DMS153 (cell line): Measurements from ENCODE around the gene BIVM.

ENCODE experiments used
- DNase-seq: peaks from one replicate; lab custom pipeline; 2025; lab: John Stamatoyannopoulos, UW

The BIVM gene

DNA sequence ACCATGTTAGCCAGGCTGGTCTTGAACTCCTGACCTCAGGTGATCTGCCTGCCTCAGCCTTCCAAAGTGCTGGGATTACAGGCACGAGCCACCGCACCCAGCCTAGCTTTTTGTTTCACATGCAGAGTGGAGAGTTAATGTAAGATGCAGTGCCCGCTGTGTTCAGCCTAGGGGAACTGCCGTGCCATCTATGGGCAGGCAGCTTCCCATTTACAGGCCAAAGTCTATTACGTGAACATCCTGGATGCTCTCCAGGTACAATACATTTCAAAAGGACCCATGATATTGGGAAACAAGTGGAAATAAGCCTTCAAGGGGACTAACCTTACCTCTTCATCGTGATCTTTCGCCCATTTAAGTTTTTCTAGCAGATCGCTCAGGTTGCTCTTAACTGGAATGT is 10.2 kb upstream of the BIVM start:
- no peak for DNase-seq

DNA sequence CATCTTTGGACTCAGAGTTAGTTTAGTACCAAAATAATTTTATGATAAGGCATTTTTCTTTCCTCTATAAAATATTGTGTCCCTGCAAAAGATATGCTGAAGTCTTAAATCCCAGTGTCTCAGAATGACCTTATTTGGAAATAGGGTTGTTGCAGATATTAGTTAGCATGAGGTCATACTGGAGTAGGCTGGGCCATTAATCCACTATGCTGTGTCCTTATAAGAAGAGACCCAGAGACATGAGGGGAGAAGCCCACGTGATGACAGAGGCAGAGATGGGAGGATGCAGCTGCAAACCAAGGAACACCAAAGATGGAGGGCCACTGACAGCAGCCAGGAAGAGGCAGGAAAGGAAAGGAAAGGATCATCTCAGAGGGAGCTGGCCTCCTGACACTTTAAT is 6.5 kb upstream of the BIVM start:
- DNase-seq, result no peak

DNA sequence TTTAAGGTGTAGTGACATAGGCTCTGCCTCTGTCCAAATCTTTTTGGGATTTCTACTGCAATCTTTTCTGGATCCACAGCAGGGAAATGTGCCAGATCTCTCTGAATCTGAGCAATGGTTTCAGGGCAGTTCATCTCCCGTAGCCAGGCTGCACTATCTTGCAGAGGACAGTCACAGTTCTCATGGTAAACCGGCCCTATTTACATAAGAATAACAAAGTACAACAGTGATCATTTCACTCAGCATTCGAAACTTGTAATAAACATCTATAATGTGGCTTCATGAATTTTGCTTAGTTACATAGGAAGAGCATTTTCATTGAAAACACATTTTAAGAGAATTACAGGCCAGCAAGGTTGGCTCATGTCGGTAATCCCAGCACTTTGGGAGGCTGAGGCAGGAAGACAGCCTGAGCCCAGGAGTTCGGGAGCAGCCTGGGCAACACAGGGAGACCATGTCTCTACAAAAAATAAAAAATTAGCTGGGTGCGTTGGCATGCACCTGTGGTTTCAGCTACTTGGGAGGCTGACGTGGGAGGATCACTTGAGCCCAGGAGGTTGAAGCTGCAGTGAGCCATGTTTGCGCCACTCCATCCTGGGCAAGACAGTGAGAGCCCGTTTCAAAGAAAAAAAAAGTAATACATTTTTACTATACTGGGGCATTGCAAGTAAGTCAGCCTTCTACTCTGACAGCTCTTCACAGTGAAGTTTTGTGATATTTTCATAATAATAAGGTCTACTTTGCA is 5.1 kb upstream of the BIVM start:
- DNase-seq, result no peak

DNA sequence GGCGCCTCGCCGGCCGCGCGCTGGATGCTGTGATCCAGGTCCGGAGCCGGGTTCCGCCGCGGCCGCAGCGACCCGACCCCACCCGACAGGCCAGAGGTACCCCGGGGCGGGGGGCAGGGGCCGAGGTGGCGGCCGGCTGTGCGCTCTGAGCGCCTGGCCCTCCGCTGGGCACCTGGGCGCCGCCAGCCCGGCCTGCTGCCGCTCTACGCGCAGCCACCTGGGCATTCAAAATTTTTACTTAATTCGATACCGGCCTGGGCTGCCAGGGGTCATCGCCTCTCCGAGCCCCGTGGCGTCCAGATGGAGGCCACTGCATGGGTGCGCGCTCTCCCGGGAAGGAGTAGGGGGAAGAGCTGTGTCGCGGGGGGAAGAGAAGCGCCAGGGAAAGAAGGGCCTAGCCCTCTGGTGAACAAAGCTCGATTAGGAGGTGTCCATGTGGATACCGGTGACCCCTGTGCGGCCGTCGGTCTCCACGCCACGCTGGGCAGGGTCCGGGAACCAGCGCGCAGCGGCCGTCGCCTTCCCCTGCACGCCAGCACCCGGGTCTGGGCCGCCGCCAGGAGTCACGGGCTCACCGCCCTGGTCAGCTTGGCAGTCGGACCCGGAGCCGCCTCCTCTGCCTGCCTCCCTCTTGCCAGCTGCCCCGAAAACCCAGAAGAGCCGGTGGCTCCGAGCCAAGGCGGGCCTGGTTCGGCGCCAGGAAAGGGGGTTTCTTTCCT is 666 bp downstream of the BIVM start:
- DNase-seq, result no peak

DNA sequence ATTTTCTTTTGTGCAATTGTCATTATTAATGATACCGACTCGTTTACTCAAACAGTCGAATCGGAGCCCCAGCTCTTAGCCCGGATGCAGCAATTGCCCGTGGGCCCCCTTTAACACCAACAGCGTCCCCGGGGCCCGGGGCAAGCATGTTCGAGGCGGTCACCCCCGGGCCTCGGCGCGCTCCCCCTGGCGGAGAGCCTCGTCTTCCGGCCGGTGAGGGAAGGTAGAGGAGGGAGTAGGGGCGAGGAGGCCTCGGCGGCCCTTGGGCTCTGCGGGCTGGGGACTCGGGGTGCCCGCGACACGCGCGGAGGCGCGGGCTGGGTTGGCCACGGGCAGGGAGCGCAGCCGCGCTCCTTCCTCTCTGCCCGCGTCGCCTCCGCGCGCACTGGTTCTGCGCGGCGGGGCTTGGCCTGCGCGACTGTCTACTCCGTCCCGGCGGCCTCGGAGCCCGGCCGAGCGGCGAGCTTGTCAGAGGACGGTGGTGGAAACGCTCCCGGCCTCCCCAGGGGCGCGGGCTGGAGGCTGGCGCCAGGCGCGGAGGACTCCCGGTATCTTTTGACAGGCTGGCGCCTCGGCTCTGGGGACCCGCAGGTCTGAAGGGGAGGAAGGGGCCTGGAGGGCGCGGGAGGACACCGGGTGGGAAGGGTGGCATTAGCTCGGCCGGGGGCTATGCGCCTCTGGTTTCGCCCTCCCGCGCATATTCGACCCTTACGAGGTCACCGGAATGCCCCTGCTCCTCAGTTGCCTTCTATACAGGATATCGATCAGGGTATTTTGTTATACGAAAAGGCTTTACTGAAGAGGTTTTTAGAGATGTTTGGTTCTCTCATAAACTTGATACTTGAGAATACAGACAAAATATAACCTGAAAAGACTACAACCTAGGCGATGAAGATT is 1.5 kb downstream of the BIVM start:
- peak; percentile 51 for DNase-seq

DNA sequence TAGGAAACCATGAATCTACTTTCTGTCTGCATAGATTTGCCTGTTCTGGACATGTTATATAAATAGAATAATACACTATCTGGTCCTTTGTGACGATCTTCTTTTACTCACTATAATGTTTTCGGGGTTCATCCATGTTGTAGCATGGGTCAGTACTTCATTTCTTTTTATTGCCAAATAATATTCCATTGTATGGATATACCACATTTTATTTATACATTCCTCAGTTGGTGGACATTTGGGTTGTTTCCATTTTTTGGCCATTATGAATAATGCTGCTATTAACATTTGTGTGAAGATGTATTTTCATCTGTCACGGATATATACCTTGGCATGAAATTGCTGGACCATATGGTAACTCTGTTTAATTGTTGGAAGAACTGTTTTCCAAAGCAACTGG is 6.8 kb downstream of the BIVM start:
- DNase-seq, result no peak

DNA sequence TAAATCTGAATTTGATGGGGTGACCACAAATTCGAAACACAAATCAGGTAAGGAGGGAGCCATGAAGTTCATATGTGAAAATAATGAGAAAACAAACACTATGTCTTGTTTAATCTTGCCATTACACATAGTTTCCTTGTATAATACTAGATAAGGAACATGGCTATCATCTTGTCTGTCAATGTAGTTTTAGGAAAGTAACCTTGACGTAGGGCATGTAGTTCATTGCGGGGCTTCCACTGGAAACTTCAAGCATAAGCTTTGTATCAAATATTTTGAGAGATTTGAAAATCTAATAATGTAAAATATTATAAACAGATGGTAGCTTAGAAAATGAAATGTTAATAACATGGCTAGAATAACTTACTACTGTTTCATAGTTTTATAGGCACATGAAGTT is 8.8 kb downstream of the BIVM start:
- DNase-seq, result no peak

DNA sequence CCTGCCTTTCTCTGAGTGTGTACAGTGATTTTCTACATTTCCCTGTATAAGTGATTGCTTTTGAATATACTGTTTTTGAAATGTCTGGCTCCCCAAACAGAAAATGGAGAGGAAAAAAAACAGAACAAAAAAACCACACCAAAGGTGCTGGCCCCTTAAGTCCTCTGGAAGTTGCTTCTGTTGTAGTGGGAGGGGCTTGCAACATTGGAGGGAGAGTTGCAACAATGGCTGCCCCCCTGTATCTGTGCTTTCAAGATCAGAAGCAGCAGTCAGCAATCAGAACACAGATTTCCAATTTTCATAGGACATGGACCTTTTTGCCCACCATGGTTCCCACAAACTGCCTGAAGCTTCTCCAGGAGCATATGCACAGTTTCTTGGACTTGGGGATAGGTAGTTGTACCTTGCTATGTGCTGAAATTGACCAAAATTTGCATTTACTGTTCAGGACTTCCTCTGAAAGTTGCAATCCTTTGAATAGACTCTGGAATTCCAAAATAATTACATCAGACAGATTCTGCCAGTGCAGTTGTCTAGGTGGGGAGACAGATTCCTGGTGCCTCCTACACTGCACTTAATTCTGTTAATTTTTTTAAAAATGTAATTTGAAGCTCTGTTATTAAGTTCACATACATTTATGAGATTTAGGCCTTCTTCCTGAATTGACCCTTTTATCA is 13.8 kb downstream of the BIVM start:
- DNase-seq, result no peak

DNA sequence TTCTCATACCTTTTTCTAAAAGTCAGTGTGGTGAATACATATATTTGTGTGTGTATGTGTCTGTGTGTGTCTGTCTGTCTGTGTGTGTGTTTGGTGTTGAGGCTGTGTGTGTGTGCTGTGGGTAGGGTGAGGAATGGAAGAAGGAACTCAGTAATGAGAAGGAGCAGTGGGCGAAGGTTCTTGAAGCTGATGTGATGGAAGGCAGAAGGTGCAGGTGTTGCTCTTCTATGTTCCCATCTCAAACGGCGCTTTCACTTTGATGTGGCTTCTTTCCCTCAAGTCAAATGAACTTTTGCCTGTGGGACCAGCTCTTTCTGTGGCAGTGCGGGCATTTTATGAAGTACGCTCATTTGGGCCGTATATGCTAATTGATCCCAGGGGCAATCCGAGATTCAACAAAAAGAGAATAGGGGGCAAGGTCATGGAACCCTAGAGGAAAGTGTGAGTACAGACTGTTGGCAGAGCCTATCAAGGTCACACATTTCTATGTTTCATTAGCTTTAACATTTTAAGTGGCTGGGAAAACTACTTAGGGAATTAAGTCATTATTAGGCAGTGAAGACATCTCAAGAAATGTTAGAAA is 15.2 kb downstream of the BIVM start:
- DNase-seq, result no peak

DNA sequence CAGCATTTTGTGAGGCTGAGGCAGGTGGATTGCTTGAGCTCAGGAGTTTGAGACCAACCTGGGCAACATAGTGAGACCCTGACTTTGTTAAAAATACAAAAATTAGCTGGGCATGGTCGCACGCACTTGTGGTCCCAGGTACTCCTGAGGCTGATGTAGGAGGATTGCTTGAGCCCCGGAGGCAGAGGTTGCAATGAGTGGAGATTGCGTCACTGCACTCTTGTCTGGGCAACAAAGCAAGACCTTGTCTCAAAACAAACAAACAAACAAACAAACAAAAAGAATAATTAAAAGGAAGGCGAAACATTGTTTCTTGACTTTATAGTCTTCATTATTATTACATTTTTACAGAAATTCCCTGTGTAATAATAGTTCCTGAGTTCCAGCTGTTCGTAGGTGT is 15.9 kb downstream of the BIVM start:
- DNase-seq, result no peak

DNA sequence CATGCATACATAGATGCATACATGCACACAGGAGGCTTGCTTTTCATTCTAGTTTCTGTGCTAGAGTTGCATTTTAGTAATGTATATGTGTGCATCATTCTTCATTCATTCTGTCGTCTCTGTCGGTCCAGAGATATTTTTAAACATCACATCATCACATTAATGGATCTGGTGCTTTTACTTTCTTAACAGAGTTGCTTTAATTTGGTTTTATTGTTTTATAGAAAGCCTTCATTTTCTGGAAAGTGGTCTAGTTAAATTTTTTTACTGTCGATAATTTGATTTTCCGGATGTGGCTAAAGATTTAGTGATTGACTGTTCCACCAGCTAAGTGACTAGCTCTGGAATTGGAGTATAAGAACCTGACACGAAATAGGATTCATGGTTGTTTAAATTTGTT is 16.9 kb downstream of the BIVM start:
- no peak for DNase-seq

DNA sequence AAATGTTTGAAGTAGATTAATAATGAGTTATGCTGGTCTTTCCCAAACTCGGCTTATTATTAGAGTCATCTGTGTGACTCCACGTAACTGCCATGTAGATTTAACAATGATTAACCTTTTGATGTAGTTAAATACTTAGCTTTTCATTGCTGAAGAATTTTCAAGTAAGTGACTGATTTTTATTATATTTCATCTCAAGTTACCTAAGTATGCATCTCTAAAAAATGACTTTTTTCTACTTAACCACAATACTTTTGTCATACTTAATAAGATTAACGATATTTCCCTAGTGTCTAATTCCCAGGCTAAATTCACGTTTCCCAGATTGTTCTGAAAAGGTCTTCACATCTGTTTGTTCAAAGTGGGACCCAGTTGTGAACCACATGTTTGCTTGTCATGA is 17.8 kb downstream of the BIVM start:
- no peak for DNase-seq

DNA sequence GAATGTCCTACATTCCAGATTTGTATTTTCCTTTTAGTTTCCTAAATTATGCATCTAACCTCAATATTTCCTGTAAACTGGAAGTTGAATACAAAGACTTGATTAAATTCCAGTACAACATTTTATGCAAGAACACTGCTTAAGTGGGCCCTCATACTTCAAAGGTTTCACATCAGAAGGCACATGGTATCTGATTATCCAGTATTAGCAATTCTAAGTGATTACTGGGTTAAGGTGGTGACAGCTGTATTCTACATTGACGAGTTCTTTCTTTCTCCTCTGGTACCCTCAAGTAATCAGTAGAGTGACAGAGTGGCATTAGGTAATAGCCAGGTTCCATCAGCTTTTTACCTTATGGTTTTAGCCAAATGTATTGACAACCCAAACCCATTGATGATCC is 18.3 kb downstream of the BIVM start:
- no peak for DNase-seq

DNA sequence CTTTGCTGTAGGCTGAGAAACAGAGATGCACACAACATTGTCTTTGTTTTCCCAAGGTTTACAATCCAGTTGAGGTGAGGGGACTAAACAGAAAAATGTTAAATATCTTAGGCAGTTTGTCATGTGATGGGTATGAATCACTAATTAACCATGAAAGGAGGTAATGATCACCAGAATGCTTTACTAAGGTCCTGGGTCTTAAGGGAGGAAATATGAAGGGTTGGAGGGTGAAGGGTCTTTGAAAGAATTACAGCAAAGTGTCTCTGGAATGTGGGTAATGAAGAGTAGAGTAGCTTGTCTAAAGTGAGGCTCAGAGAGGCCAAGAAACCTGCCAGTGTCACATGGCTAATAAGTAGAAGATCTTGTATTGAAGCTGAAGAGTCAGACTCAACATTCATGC is 19.0 kb downstream of the BIVM start:
- no peak for DNase-seq

DNA sequence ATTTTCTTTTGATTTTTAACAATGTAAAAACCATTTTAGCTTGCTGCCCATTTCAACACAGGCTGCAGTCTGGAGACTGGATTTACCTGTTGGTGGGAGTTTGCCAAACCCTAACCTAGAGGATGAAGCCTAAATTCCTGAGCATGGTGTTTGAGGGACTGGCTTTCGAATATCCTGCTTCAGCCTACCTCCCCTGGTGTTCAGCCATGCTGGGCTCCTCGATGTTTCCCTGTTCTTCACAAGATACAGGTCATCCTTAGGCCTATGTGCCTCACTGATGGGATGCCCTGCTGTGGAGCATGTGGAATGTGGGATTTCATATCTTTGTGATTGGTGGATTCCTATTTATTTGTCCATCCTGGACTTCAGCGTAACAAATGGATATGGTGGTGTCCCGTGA is 26.5 kb downstream of the BIVM start:
- no peak for DNase-seq

DNA sequence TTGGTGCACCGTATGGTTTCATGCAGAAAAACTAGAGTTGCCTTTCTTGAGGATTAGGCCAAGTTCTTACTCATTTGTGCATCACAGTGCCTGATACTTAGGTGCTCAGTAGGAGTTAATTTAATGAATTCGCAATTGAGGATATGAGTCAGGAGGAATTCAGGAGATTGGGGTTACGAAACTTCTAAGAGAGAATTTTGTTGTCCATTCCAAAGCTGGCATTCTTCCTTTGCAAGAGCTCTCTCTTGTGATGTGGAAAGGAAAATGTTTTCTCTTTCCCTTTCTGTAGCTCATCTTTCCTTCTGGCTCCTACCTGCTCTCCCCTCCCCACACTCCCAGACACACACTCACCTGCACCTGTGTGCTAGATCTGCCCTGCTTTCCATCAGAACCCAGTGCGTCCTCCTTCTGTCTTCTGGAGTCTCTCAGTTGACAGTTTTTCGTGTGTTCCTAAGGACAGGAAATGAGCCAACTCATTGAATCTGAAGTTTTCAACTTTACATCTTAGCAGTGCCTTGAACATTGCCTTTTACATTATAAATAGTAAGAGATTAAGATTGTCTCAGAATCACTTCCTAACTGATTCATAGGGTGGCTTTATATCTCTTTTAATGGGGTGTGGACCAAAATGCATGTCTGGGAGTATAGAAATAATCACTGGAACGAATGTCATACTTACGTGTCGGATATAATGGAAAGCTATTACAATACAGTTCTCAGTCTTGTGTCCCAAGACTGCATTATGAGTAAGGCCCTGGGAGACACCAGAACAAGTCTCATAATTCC is 27.2 kb downstream of the BIVM start:
- no peak for DNase-seq

DNA sequence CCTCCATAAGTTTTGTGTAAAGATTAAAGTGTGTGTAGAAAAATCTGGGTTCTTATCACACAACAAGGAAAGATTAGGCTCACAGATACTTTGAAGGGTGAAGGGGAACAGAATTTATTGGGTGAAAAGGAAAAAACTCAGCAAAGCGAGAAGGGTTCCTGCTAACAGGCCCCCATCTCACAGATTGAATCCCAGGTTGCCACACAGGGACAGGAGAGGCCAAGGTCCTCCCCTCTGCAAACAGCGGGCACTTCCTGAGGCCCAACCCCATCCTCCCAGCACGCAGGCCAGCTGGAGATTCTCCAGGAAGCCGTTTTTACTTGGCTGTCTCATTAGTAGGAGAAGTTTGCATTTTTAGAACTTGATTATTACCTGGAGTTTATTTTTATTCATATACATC is 31.7 kb downstream of the BIVM start:
- no peak for DNase-seq

DNA sequence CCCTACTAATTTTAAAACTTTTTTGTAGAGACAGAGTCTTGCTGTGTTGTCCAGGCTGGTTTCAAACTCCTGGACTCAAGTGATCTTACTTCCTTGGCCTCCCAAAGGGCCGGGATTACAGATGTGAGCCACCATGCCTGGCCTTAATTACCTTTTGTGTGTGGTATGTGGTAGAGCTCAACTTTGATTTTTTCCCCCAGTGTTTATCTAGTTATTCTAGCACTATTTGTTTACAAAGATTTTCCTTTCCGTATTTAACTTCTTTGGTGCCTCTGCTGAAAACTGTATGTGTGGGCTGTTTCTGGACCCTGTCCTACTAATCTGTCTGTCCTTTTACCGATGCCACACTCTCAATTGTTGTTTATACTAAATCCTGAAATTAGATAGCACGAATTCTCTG is 37.6 kb downstream of the BIVM start:
- no peak for DNase-seq

DNA sequence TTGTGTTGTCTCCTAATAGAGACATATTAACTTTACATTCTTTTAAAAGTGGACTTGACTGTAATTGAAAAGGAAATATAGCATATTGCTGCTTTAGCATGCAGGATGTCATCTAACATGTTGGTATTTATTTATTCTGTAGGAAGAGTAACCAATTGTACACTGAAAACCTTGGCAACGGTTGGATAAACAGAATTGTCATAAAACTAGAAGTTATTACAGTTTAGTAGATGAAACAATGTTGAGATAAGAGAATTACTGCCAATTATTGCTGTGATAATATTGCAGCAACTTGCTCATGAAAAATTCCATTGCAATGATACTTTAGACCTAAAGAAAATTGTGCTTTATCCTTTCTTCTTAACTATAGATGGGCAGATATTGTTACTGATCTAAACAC is 39.4 kb downstream of the BIVM start:
- DNase-seq, result no peak

DNA sequence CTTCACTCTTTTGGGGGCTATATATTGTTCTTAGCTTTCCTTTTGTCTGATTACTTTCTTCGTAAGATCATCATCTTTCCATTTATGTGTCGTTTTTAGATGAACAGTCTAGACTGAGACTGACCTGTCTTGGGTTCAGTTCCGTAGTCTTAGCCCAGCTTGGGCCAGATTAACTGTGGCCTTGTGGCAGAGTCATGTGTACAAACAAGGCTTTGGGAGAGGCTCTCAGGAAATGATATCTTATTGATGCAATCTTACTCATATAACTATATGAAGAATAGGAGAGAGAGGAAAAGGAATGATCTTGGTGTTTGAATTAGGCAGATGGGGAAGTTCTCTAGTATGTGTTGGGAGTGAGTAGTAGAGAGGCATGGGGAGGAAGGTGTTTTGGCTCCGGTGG is 40.1 kb downstream of the BIVM start:
- DNase-seq, result no peak

DNA sequence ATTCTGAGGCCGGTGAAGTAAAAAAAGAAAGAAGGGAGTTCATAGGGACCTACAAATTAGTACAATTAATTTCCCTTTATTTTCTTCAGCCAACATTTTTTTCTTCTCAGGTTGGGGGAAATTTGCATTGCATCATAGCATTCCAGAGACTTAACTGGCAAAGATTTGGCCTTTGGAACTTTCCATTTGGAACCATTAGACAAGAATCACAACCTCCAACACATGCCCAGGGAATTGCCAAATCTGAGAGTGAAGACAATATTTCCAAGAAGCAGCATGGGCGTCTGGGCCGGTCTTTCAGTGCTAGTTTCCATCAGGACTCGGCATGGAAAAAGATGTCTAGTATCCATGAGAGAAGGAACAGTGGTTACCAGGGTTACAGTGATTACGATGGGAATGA is 40.5 kb downstream of the BIVM start:
- no peak for DNase-seq
